Measurements from ENCODE around the gene TTLL5. TPM values are rescaled to one million over a fixed set of nuclear protein-coding genes. Genes with fewer than 3 reads are reported as not detected.

The TTLL5 gene
- total and polyA plus RNA-seq, 3 experiments from 2014 or later, result 12.5 to 35.1 (median 33.7) TPM

DNA sequence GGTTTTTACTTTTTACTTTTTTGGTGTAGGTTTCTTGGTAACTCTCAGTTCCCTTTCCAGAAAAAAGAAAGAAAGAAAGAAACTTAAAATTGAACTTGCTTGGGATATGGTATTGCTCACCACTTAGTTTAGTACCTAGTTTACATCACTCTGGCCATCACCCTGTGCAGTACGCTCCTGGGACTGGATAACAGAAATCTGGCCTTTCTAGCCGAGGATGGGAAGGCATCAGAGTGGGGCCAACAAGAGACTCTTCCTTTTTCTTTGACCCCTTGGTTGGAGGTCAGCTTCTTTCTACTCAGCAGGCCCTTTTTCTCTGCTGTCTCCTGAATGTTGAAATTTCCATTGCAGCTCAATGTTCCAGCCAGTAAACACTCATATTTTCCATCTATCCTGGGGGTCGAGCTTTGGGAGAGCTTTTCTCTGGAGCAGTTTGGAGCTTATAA, 164.1 kb downstream of the TTLL5 start:
- H3K4me1 ChIP-seq (ENCODE audit: insufficient read depth, low read length), result no peaks in the 10 kb centered on the region
- H3K27me3 Mint-ChIP-seq, result no peaks in the 10 kb centered on the region
- H3K36me3 Mint-ChIP-seq, result peaks cover 9 to 39% (median 17%) of the 10 kb centered on the region in 3 donors
- DNase-seq, result no peak
- CTCF ChIA-PET, result no interaction called here
- no peaks in the 10 kb centered on the region for H3K9me3 ChIP-seq (ENCODE audit: low read length)
- H3K4me3 ChIP-seq (ENCODE audit: low read length), result no peak overlapping the region
- H3K4me3 Mint-ChIP-seq, result no peak overlapping the region
- no peaks in the 10 kb centered on the region for H3K4me1 Mint-ChIP-seq
- no peak overlapping the region for H3K27ac Mint-ChIP-seq
- H3K27ac ChIP-seq (ENCODE audit: low read depth, low read length), result no peak overlapping the region
- peaks cover 3% of the 10 kb centered on the region for H3K36me3 ChIP-seq (ENCODE audit: insufficient read depth, low read length)
- H3K9me3 Mint-ChIP-seq, result no peaks in the 10 kb centered on the region
- no peaks in the 10 kb centered on the region for H3K27me3 ChIP-seq (ENCODE audit: insufficient read depth, low read length, poor library complexity, severe bottlenecking)
- POLR2A ChIA-PET, result no interaction called here

DNA sequence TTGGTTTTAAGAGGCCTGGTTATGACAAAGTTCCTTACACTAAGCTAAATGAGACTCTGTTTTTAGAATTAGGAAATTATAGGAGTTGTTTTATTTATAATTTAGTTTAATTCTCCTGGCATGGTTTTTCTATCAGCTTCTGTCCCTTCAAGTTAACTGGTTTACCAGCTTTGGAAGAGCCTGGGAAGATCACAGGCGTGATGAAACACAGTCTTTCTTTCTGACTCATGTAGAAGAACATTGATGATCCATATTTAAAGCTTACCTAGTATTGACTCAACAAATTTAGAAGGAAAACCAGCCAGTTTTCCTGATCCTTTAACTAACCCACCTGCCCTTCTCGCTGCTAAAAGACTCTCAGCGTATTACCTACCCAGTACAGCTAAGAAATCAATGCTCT, 165.6 kb downstream of the TTLL5 start:
- Histone ChIP-seq H3K4me3 (ENCODE audit: low read length) (no peak overlapping the region), H3K36me3 (ENCODE audit: insufficient read depth, low read length) (peaks cover 3% of the 10 kb centered on the region), H3K9me3 (ENCODE audit: low read length) (no peaks in the 10 kb centered on the region), H3K27ac (ENCODE audit: low read depth, low read length) (no peak overlapping the region), H3K4me1 (ENCODE audit: insufficient read depth, low read length) (peaks cover 4% of the 10 kb centered on the region), H3K27me3 (ENCODE audit: insufficient read depth, low read length, poor library complexity, severe bottlenecking) (no peaks in the 10 kb centered on the region)
- H3K27me3 Mint-ChIP-seq, result peaks cover 0 to 3% of the 10 kb centered on the region in 2 donors
- H3K9me3 Mint-ChIP-seq, result no peaks in the 10 kb centered on the region
- H3K4me3 Mint-ChIP-seq, result no peak overlapping the region
- H3K27ac Mint-ChIP-seq, result no peak overlapping the region
- H3K36me3 Mint-ChIP-seq, result peaks cover 6 to 26% (median 8%) of the 10 kb centered on the region in 3 donors
- peaks cover 4 to 7% (median 7%) of the 10 kb centered on the region in 3 donors for H3K4me1 Mint-ChIP-seq
- CTCF ChIA-PET, result no interaction called here
- POLR2A ChIA-PET, result no interaction called here
- DNase-seq, result no peak

DNA sequence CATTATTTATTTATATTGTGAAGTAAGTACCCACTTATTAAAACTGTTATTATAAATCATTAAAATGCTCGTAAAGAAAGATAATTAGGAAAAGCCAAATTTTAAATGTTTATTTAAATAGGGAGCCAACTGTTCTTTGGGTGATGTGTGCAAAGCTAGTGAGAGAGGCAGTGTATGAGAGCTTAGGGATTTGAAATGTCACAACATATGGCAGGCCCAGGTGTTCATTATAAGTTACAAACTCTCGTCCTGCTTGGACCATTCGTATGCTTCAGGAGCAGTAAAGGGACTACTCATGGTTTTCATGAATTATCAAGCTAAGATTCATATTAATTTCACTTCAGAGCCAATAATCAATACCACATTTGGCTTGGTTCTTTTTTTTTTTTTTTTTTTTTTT, 166.3 kb downstream of the TTLL5 start:
- no peak for DNase-seq
- ChIA-PET POLR2A (no interaction called here), CTCF (no interaction called here)
- peaks cover 5 to 9% (median 9%) of the 10 kb centered on the region in 3 donors for H3K4me1 Mint-ChIP-seq
- H3K9me3 ChIP-seq (ENCODE audit: low read length), result no peaks in the 10 kb centered on the region
- H3K27ac ChIP-seq (ENCODE audit: low read depth, low read length), result no peak overlapping the region
- H3K27ac Mint-ChIP-seq, result no peak overlapping the region
- no peaks in the 10 kb centered on the region for H3K9me3 Mint-ChIP-seq
- H3K27me3 ChIP-seq (ENCODE audit: insufficient read depth, low read length, poor library complexity, severe bottlenecking), result no peaks in the 10 kb centered on the region
- peaks cover 5 to 22% (median 7%) of the 10 kb centered on the region in 3 donors for H3K36me3 Mint-ChIP-seq
- no peak overlapping the region for H3K4me3 Mint-ChIP-seq
- H3K4me3 ChIP-seq (ENCODE audit: low read length), result no peak overlapping the region
- H3K4me1 ChIP-seq (ENCODE audit: insufficient read depth, low read length), result peaks cover 10% of the 10 kb centered on the region
- H3K27me3 Mint-ChIP-seq, result peaks cover 0 to 4% of the 10 kb centered on the region in 2 donors
- no peaks in the 10 kb centered on the region for H3K36me3 ChIP-seq (ENCODE audit: insufficient read depth, low read length)

DNA sequence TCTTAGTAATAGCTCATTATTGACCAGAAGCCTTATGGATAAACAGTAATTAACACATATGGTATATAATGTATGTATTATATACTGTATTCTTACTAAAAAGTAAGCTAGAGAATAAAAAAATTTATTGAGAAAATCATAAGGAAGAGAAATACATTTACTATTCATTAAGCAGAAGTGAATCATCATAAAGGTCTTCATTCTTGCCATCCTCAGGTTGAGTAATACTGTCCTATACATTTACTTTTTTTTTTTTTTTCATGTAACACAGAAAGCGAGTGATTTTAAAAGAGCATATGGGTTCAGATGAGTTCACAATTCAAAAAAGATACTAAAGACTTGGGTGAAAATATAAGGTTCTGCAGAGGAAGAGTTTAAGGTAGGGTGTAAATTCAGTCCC, 168.3 kb downstream of the TTLL5 start:
- peaks cover 0 to 4% of the 10 kb centered on the region in 2 donors for H3K27me3 Mint-ChIP-seq
- POLR2A ChIA-PET, result no interaction called here
- CTCF ChIA-PET, result no interaction called here

DNA sequence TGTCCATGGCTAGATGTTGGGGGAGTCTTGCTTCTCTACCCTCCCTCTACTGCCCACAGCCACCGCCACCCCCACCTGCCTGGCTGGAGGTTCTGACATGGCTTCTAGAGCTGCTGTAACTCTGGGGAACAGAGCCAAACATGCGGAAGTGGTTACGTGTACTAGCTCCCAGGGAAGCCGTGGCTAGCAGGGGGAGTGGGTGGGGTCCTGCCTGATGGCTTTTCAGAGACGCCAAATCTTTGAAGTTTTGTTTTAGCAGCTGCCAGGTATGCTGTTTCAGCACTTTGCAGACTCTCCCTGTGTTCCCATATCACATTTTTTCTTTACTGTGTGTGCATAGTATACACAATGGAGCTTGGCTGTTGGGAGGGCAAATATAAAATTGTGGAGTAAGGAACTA, 170.4 kb downstream of the TTLL5 start:
- H3K4me3 ChIP-seq (ENCODE audit: low read length), result no peak overlapping the region
- H3K4me1 ChIP-seq (ENCODE audit: insufficient read depth, low read length), result peaks cover 10% of the 10 kb centered on the region
- no peaks in the 10 kb centered on the region for H3K27me3 ChIP-seq (ENCODE audit: insufficient read depth, low read length, poor library complexity, severe bottlenecking)
- no peaks in the 10 kb centered on the region for H3K9me3 ChIP-seq (ENCODE audit: low read length)
- Mint-ChIP-seq H3K4me1 (peaks cover 7 to 15% (median 9%) of the 10 kb centered on the region in 3 donors), H3K9me3 (no peaks in the 10 kb centered on the region), H3K27me3 (peaks cover 0 to 4% of the 10 kb centered on the region in 2 donors), H3K36me3 (peaks cover 10 to 15% (median 13%) of the 10 kb centered on the region in 3 donors), H3K27ac (peak overlapping the region in 5 of 8 donors; percentile 13 to 79 (median 66)), H3K4me3 (peak overlapping the region in 5 of 7 donors; percentile 7 to 56 (median 36))
- POLR2A ChIA-PET, result no interaction called here
- CTCF ChIA-PET, result no interaction called here
- H3K27ac ChIP-seq (ENCODE audit: low read depth, low read length), result peak overlapping the region; percentile 40
- peak in 3 of 5 donors; percentile 14 to 50 (median 49) for DNase-seq
- no peaks in the 10 kb centered on the region for H3K36me3 ChIP-seq (ENCODE audit: insufficient read depth, low read length)

More for the DNA sequence above, 168.3 kb downstream of the TTLL5 start:
- Mint-ChIP-seq H3K4me3 (no peak overlapping the region), H3K27ac (no peak overlapping the region), H3K4me1 (peaks cover 7 to 15% (median 9%) of the 10 kb centered on the region in 3 donors), H3K36me3 (peaks cover 10 to 14% (median 11%) of the 10 kb centered on the region in 3 donors), H3K9me3 (no peaks in the 10 kb centered on the region)
- Histone ChIP-seq H3K4me1 (ENCODE audit: insufficient read depth, low read length) (peaks cover 10% of the 10 kb centered on the region), H3K4me3 (ENCODE audit: low read length) (no peak overlapping the region), H3K27me3 (ENCODE audit: insufficient read depth, low read length, poor library complexity, severe bottlenecking) (no peaks in the 10 kb centered on the region), H3K36me3 (ENCODE audit: insufficient read depth, low read length) (no peaks in the 10 kb centered on the region), H3K9me3 (ENCODE audit: low read length) (no peaks in the 10 kb centered on the region), H3K27ac (ENCODE audit: low read depth, low read length) (no peak overlapping the region)
- no peak for DNase-seq

DNA sequence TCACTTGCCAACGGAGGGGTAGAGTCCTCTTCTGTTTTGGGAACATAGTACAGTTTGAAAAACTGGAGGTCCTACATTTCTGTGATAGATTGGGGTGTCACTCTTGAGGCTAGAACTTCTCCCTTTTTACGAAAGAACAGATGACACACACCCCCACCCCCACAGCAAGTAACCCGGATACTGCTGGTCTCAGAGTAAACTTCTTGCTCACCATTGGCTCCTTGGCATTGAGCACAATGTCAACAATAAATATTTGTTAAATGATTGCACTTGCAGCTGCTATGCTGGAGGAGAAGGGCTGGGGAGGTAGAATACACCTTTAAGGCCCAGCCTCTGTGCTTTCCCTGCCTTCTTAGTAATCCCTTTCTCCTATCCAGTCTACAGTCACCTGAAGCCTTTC, 170.9 kb downstream of the TTLL5 start:
- Mint-ChIP-seq H3K4me1 (peaks cover 7 to 15% (median 9%) of the 10 kb centered on the region in 3 donors), H3K9me3 (no peaks in the 10 kb centered on the region), H3K27me3 (peaks cover 0 to 4% of the 10 kb centered on the region in 2 donors), H3K27ac (peak overlapping the region in 2 of 8 donors; percentile 8 to 32), H3K36me3 (peaks cover 10 to 15% (median 13%) of the 10 kb centered on the region in 3 donors), H3K4me3 (no peak overlapping the region)
- H3K27me3 ChIP-seq (ENCODE audit: insufficient read depth, low read length, poor library complexity, severe bottlenecking), result no peaks in the 10 kb centered on the region
- no peaks in the 10 kb centered on the region for H3K9me3 ChIP-seq (ENCODE audit: low read length)
- POLR2A ChIA-PET, result no interaction called here
- no peak for DNase-seq
- no peak overlapping the region for H3K4me3 ChIP-seq (ENCODE audit: low read length)
- peaks cover 10% of the 10 kb centered on the region for H3K4me1 ChIP-seq (ENCODE audit: insufficient read depth, low read length)
- CTCF ChIA-PET, result no interaction called here
- H3K36me3 ChIP-seq (ENCODE audit: insufficient read depth, low read length), result no peaks in the 10 kb centered on the region
- peak overlapping the region; percentile 6 for H3K27ac ChIP-seq (ENCODE audit: low read depth, low read length)

DNA sequence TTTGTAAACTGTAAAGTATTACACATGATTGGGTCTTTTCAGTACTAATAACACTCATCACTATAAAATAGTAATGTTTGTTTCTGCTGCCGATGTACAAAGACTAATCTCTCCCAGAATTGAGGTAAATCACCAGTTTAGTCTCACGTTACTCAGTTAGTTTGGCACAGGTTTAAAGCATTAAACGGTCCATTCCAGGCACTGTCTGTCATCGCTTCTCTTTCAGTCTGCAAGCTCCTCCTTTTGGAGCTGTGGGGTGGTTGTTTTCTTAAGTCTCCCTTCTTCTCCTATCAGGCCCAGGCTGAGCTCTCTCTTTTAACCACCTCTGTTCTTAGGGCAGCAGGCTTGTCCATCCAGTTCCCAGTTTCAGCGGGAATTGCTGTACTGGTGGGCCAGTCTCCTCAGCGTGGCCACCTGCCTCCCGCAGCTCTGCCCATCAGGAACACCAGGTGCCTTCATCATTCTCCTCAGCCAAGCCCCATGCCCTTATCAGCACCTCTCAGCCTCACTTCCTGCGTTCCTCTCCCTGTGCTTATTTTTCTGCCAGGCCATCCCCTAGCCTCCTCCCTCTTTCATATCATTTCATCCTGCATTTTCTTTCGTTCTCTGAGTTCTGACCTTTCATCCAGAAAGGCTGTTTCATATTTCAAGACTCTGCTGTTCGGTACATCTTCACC, 171.7 kb downstream of the TTLL5 start:
- Mint-ChIP-seq H3K27ac (no peak overlapping the region), H3K9me3 (no peaks in the 10 kb centered on the region), H3K27me3 (peaks cover 0 to 4% of the 10 kb centered on the region in 2 donors), H3K4me1 (peaks cover 7 to 15% (median 9%) of the 10 kb centered on the region in 3 donors), H3K36me3 (peaks cover 10 to 17% (median 15%) of the 10 kb centered on the region in 3 donors), H3K4me3 (no peak overlapping the region)
- Histone ChIP-seq H3K27me3 (ENCODE audit: insufficient read depth, low read length, poor library complexity, severe bottlenecking) (no peaks in the 10 kb centered on the region), H3K9me3 (ENCODE audit: low read length) (no peaks in the 10 kb centered on the region), H3K27ac (ENCODE audit: low read depth, low read length) (no peak overlapping the region), H3K4me3 (ENCODE audit: low read length) (no peak overlapping the region), H3K36me3 (ENCODE audit: insufficient read depth, low read length) (no peaks in the 10 kb centered on the region), H3K4me1 (ENCODE audit: insufficient read depth, low read length) (peaks cover 10% of the 10 kb centered on the region)
- ChIA-PET CTCF (no interaction called here), POLR2A (no interaction called here)
- no peak for DNase-seq

DNA sequence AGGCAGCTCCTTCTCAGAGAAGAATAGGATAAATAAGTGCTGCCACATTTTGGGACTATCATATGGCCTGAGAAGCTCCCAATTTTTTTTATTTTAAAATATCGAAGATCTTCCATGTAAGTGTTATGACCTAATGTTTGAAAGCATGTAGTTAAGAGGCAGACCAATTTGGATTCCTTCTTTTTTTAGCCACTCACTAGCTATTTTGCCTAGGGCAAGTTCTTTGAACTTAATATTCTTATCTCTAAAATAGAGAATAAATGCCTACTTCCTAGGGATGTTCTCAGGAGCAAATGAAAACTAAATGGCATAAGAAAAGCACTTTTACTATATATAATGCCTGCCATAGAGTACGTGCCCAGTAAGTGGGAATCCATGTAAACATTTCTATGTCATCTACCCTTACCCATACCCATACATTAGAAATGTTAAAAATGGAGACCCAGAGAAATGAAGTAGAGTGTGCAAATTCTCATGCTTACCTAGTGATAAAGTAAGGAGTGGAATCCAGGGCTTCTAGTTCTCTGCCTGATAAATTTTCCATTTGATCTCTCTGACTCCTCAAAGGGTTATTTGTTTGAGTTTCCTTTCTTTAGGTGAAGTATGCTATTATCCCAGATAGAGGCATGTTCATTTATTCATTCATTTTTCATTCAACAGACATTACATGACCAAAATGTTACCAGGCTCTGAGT, 172.4 kb downstream of the TTLL5 start:
- CTCF ChIA-PET, result no interaction called here
- POLR2A ChIA-PET, result no interaction called here

More for the DNA sequence above, 172.4 kb downstream of the TTLL5 start:
- H3K9me3 Mint-ChIP-seq, result peaks cover 0 to 2% (median 0%) of the 10 kb centered on the region in 5 donors
- H3K36me3 ChIP-seq (ENCODE audit: insufficient read depth, low read length), result no peaks in the 10 kb centered on the region
- no peak overlapping the region for H3K27ac ChIP-seq (ENCODE audit: low read depth, low read length)
- H3K4me1 Mint-ChIP-seq, result peaks cover 7 to 15% (median 9%) of the 10 kb centered on the region in 3 donors
- no peaks in the 10 kb centered on the region for H3K9me3 ChIP-seq (ENCODE audit: low read length)
- H3K27me3 ChIP-seq (ENCODE audit: insufficient read depth, low read length, poor library complexity, severe bottlenecking), result no peaks in the 10 kb centered on the region
- no peak for DNase-seq
- H3K4me3 Mint-ChIP-seq, result no peak overlapping the region
- peaks cover 10% of the 10 kb centered on the region for H3K4me1 ChIP-seq (ENCODE audit: insufficient read depth, low read length)
- H3K27ac Mint-ChIP-seq, result no peak overlapping the region
- H3K4me3 ChIP-seq (ENCODE audit: low read length), result no peak overlapping the region
- H3K36me3 Mint-ChIP-seq, result peaks cover 10 to 17% (median 15%) of the 10 kb centered on the region in 3 donors
- H3K27me3 Mint-ChIP-seq, result peaks cover 0 to 4% of the 10 kb centered on the region in 2 donors
